Mammary epithelial cell (primary cell): ENCODE results near the gene FAM162A.

Source experiments
- EZH2 ChIP-seq: IDR thresholded peaks from 2 replicates; pipeline ENCODE4 v1.6.1; 2012; ENCODE audit warnings: low read length, inconsistent platforms, borderline replicate concordance
- TF ChIP-seq, protein P1 (sequence below), 2 donors: IDR thresholded peaks in 1 of 2; conservative IDR thresholded peaks in 1 of 2; 2 replicates each; pipeline ENCODE4 v1.5.1; 2011 to 2012; ENCODE audit warnings: inconsistent platforms in 2 of 2, low read length in 2 of 2, mild to moderate bottlenecking in 2 of 2, control low read depth in 1 of 2, low read depth in 1 of 2; ENCODE audit not compliant: insufficient read depth in 1 of 2; ENCODE audit errors: extremely low read depth in 1 of 2

DNA sequence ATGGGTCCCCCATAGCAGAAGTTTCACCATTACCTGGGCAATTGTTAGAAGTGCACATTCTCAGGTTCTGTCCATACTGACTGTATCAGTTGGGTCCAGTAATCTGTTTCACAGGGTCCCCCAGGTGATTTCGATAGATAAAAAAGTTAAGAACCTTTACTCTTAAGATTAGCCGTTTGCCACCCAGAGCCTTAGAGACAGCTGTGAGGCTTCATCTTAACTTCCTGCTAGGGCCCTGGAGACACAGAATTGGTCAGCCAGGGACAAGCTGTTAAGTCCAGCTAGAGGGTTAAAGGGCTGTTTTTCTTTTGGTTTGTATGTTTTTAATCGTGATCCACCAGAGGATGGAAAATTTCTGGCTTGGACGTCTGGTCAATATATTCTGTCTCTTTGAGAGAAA, 6.7 kb downstream of the FAM162A start:
- TF ChIP-seq, protein P1, sequence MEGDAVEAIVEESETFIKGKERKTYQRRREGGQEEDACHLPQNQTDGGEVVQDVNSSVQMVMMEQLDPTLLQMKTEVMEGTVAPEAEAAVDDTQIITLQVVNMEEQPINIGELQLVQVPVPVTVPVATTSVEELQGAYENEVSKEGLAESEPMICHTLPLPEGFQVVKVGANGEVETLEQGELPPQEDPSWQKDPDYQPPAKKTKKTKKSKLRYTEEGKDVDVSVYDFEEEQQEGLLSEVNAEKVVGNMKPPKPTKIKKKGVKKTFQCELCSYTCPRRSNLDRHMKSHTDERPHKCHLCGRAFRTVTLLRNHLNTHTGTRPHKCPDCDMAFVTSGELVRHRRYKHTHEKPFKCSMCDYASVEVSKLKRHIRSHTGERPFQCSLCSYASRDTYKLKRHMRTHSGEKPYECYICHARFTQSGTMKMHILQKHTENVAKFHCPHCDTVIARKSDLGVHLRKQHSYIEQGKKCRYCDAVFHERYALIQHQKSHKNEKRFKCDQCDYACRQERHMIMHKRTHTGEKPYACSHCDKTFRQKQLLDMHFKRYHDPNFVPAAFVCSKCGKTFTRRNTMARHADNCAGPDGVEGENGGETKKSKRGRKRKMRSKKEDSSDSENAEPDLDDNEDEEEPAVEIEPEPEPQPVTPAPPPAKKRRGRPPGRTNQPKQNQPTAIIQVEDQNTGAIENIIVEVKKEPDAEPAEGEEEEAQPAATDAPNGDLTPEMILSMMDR (conservative IDR thresholded peaks at IDR 0.05 in 1 of 2, IDR thresholded peaks at IDR 0.05 in 1 of 2; ENCODE audit: extremely low read depth in 1 of 2, insufficient read depth in 1 of 2, low read depth in 1 of 2, low read length in 2 of 2) = no peak
- no peak for TF ChIP-seq EZH2
